Activated CD8-positive, alpha-beta T cell treated with anti-CD3 and anti-CD28 coated beads, Interleukin-2, amount 10 ng/mL, durations not matched to agents 7 days and 5 days (primary cell): ENCODE data around the gene DDX17. TPM values are rescaled to one million over a fixed set of nuclear protein-coding genes. Genes with fewer than 3 reads are reported as not detected.

Experiments
- ATAC-seq: fragments of 150-1000 bp; cut with Tn5 transposase; one replicate; pipeline ENCODE4 v1.10.0; 2021; ENCODE audit warnings: moderate library complexity
- CTCF ChIA-PET: fragments of 350-600 bp; sonication (Branson Sonifier 250); formaldehyde crosslinking; loops from one replicate; lab custom pipeline; 2021; ENCODE audit warnings: antibody characterized with exemption; lab: Charles Lee
- POLR2A ChIA-PET: fragments of 350-600 bp; sonication (Branson Sonifier 250); formaldehyde crosslinking; loops from one replicate; lab custom pipeline; 2021; ENCODE audit warnings: antibody characterized with exemption; lab: Charles Lee
- DNase-seq: peaks from one replicate; pipeline ENCODE4 v3.0.0-alpha.2; 2020
- H3K27ac Mint-ChIP-seq: one replicate; pipeline ENCODE4 v1.8.0; 2021; ENCODE audit warnings: mild to moderate bottlenecking, mixed read lengths
- H3K27me3 Mint-ChIP-seq: one replicate; pipeline ENCODE4 v1.8.0; 2021; ENCODE audit warnings: low read depth, mixed read lengths
- H3K36me3 Mint-ChIP-seq: one replicate; pipeline ENCODE4 v1.8.0; 2021; ENCODE audit warnings: low read depth, mixed read lengths
- H3K4me1 Mint-ChIP-seq: one replicate; pipeline ENCODE4 v1.8.0; 2021; ENCODE audit warnings: low read depth, mixed read lengths
- H3K4me3 Mint-ChIP-seq: one replicate; pipeline ENCODE4 v1.8.0; 2021; ENCODE audit warnings: mild to moderate bottlenecking, mixed read lengths
- H3K9me3 Mint-ChIP-seq: one replicate; pipeline ENCODE4 v1.8.0; 2022; ENCODE audit warnings: mixed read lengths; ENCODE audit not compliant: insufficient read depth
- total RNA-seq, 2 experiments: library from RNA; stranded (reverse); gene quantifications; one replicate each; pipeline ENCODE4 v1.2.3, GENCODE V29; 2021

DDX17 gene
- total RNA-seq = 100 to 1,000 TPM; 443 to 445 TPM

GRCh38 chr22:38506118-38506962, at the start of gene DDX17:
Gene DDX17 (minus strand): TSS chr22:38506311.
- Mint-ChIP-seq H3K27ac (peak within 1 kb of the TSS; percentile 100), H3K36me3 (peaks cover 46% of the 10 kb centered on the region), H3K9me3 (no peaks in the 10 kb centered on the region), H3K27me3 (no peaks in the 10 kb centered on the region), H3K4me3 (peak within 1 kb of the TSS; percentile 99), H3K4me1 (peaks cover 44% of the 10 kb centered on the region)
- DNase-seq = peak; percentile 96
- ChIA-PET CTCF (interaction anchor here (1.9 kb wide), 1 partner anchor 454 kb away, joined by 5 read pairs; no protein-coding TSS in a partner anchor), POLR2A (interaction anchor here (1.0 kb wide), 1 partner anchor 16 kb away, joined by 3 read pairs; no protein-coding TSS in a partner anchor)
- peak; percentile 88 for ATAC-seq

- Mint-ChIP-seq H3K4me3 (no peak overlapping the region), H3K36me3 (peaks cover 8% of the 10 kb centered on the region), H3K4me1 (no peaks in the 10 kb centered on the region), H3K27ac (no peak overlapping the region), H3K9me3 (no peaks in the 10 kb centered on the region), H3K27me3 (no peaks in the 10 kb centered on the region)
- DNase-seq (no peak), ATAC-seq (no peak)
- ChIA-PET CTCF (interaction anchor here (1.0 kb wide), 1 partner anchor 502 kb away, joined by 3 read pairs; no protein-coding TSS in a partner anchor), POLR2A (no interaction called here)
Measured at GRCh38 chr22:38554281-38554680, 48.2 kb upstream of the DDX17 start.

- Mint-ChIP-seq H3K27me3 (no peaks in the 10 kb centered on the region), H3K27ac (no peak overlapping the region), H3K4me3 (no peak overlapping the region), H3K4me1 (no peaks in the 10 kb centered on the region), H3K36me3 (peaks cover 15% of the 10 kb centered on the region), H3K9me3 (no peaks in the 10 kb centered on the region)
- ChIA-PET POLR2A (no interaction called here), CTCF (no interaction called here)
- no peak for ATAC-seq
- no peak for DNase-seq
Measured at GRCh38 chr22:38549101-38549894, 43.2 kb upstream of the DDX17 start.

- ChIA-PET POLR2A (no interaction called here), CTCF (no interaction called here)
- DNase-seq (no peak), ATAC-seq (no peak)
- H3K4me3 Mint-ChIP-seq = no peak overlapping the region
- H3K27ac Mint-ChIP-seq = no peak overlapping the region
- peaks cover 33% of the 10 kb centered on the region for H3K36me3 Mint-ChIP-seq
- H3K9me3 Mint-ChIP-seq = peaks cover 14% of the 10 kb centered on the region
- no peaks in the 10 kb centered on the region for H3K27me3 Mint-ChIP-seq
- no peaks in the 10 kb centered on the region for H3K4me1 Mint-ChIP-seq
Measured at GRCh38 chr22:38540701-38541100, 34.6 kb upstream of the DDX17 start.

GRCh38 chr22:38531251-38531938, 25.3 kb upstream of the DDX17 start:
- Mint-ChIP-seq H3K4me3 (peak overlapping the region; percentile 58), H3K4me1 (peaks cover 15% of the 10 kb centered on the region), H3K27ac (peak overlapping the region; percentile 89), H3K9me3 (no peaks in the 10 kb centered on the region), H3K36me3 (peaks cover 11% of the 10 kb centered on the region), H3K27me3 (no peaks in the 10 kb centered on the region)
- ChIA-PET POLR2A (interaction anchor here (0.6 kb wide), 1 partner anchor 21 kb away, joined by 4 read pairs; no protein-coding TSS in a partner anchor), CTCF (interaction anchor here (0.8 to 1.1 kb wide), 7 partner anchors 9 to 150 kb away, joined by 3 to 5 read pairs (median 3); partner anchors contain the start of gene DMC1)
- ATAC-seq (peak; percentile 65), DNase-seq (no peak)

- no peak for ATAC-seq
- Mint-ChIP-seq H3K27me3 (no peaks in the 10 kb centered on the region), H3K4me3 (no peak overlapping the region), H3K4me1 (peaks cover 3% of the 10 kb centered on the region), H3K9me3 (no peaks in the 10 kb centered on the region), H3K36me3 (peaks cover 2% of the 10 kb centered on the region), H3K27ac (no peak overlapping the region)
- ChIA-PET POLR2A (no interaction called here), CTCF (interaction anchor here (1.1 kb wide), 2 partner anchors 21 to 34 kb away, joined by 3 read pairs; no protein-coding TSS in a partner anchor)
- no peak for DNase-seq
Measured at GRCh38 chr22:38524429-38524828, 18.3 kb upstream of the DDX17 start.

- H3K4me3 Mint-ChIP-seq = no peak overlapping the region
- CTCF ChIA-PET = interaction anchor here (1.1 to 2.3 kb wide), 6 partner anchors 11 to 90 kb away, joined by 3 to 8 read pairs (median 3); no protein-coding TSS in a partner anchor
- H3K9me3 Mint-ChIP-seq = no peaks in the 10 kb centered on the region
- no peak for DNase-seq
- no peak for ATAC-seq
- POLR2A ChIA-PET = interaction anchor here (1.3 kb wide), 1 partner anchor 16 kb away, joined by 3 read pairs; no protein-coding TSS in a partner anchor
- no peaks in the 10 kb centered on the region for H3K27me3 Mint-ChIP-seq
- H3K27ac Mint-ChIP-seq = no peak overlapping the region
- peaks cover 3% of the 10 kb centered on the region for H3K4me1 Mint-ChIP-seq
- no peaks in the 10 kb centered on the region for H3K36me3 Mint-ChIP-seq
Measured at GRCh38 chr22:38523479-38523878, 17.4 kb upstream of the DDX17 start.

- Mint-ChIP-seq H3K36me3 (no peaks in the 10 kb centered on the region), H3K4me3 (no peak overlapping the region), H3K4me1 (peaks cover 3% of the 10 kb centered on the region), H3K9me3 (no peaks in the 10 kb centered on the region), H3K27ac (no peak overlapping the region), H3K27me3 (no peaks in the 10 kb centered on the region)
- CTCF ChIA-PET = interaction anchor here (1.1 to 2.3 kb wide), 4 partner anchors 11 to 89 kb away, joined by 3 to 8 read pairs (median 4); no protein-coding TSS in a partner anchor
- no peak for ATAC-seq
- no peak for DNase-seq
- POLR2A ChIA-PET = interaction anchor here (1.3 kb wide), 1 partner anchor 16 kb away, joined by 3 read pairs; no protein-coding TSS in a partner anchor
Measured at GRCh38 chr22:38523029-38523428, 16.9 kb upstream of the DDX17 start.

GRCh38 chr22:38519453-38520250, 13.5 kb upstream of the DDX17 start:
- ChIA-PET POLR2A (interaction anchor here (0.5 kb wide), 1 partner anchor 22 kb away, joined by 3 read pairs; no protein-coding TSS in a partner anchor), CTCF (no interaction called here)
- ATAC-seq (no peak), DNase-seq (no peak)
- H3K4me3 Mint-ChIP-seq = no peak overlapping the region
- peaks cover 3% of the 10 kb centered on the region for H3K4me1 Mint-ChIP-seq
- no peaks in the 10 kb centered on the region for H3K36me3 Mint-ChIP-seq
- H3K27me3 Mint-ChIP-seq = no peaks in the 10 kb centered on the region
- H3K9me3 Mint-ChIP-seq = no peaks in the 10 kb centered on the region
- no peak overlapping the region for H3K27ac Mint-ChIP-seq

- no peak overlapping the region for H3K27ac Mint-ChIP-seq
- POLR2A ChIA-PET = no interaction called here
- H3K36me3 Mint-ChIP-seq = no peaks in the 10 kb centered on the region
Measured at GRCh38 chr22:38518620-38519019, 12.5 kb upstream of the DDX17 start.

More at GRCh38 chr22:38518620-38519019, 12.5 kb upstream of the DDX17 start:
- CTCF ChIA-PET = no interaction called here
- H3K9me3 Mint-ChIP-seq = no peaks in the 10 kb centered on the region
- ATAC-seq (no peak), DNase-seq (no peak)
- H3K4me1 Mint-ChIP-seq = no peaks in the 10 kb centered on the region
- no peaks in the 10 kb centered on the region for H3K27me3 Mint-ChIP-seq
- H3K4me3 Mint-ChIP-seq = no peak overlapping the region
